Tibial nerve (tissue), 4 donors: ENCODE data around the gene SPATA33. TPM values are rescaled to one million over a fixed set of nuclear protein-coding genes. Genes with fewer than 3 reads are reported as not detected.
"Not testable (repeated sequence)": the region's sequence is repeated elsewhere in the genome, so short reads cannot be mapped to it uniquely, and the experiment has no call there.

ENCODE experiments used
- DNase-seq, 2 donors: peaks; one replicate each; pipeline ENCODE4 v3.0.0-alpha.2; 2019; ENCODE audit warnings: low spot score in 2 of 2
- H3K27ac ChIP-seq, 4 donors: fragments of 200-600 bp; sonication (generic) in 3 of 4; one replicate each; pipeline ENCODE4 v1.5.1; 2017 to 2019; ENCODE audit warnings: mild to moderate bottlenecking in 1 of 4
- H3K27me3 ChIP-seq, 2 donors: fragments of 200-600 bp; sonication (generic) in 1 of 2; one replicate each; pipeline versions ENCODE4 v1.5.1 to v1.6.0; 2017 to 2019
- H3K36me3 ChIP-seq, 3 donors: fragments of 200-600 bp; sonication (generic); one replicate each; pipeline ENCODE4 v1.5.1; 2018 to 2019
- H3K4me1 ChIP-seq, 4 donors: fragments of 200-600 bp; sonication (generic) in 3 of 4; one replicate each; pipeline ENCODE4 v1.5.1; 2017 to 2019
- H3K4me3 ChIP-seq, 4 donors: fragments of 200-600 bp; sonication (generic) in 3 of 4; one replicate each; pipeline ENCODE4 v1.5.1; 2017 to 2019; ENCODE audit warnings: mild to moderate bottlenecking in 1 of 4, moderate library complexity in 1 of 4
- H3K9me3 ChIP-seq, 4 donors: fragments of 200-600 bp; sonication (generic) in 3 of 4; one replicate each; pipeline ENCODE4 v1.5.1; 2017 to 2019
- CTCF ChIP-seq, 5 experiments: fragments of 200-600 bp in 3 of 5; fragments of 450-650 bp in 2 of 5; sonication (generic) in 3 of 5; IDR thresholded peaks; one replicate each; pipeline ENCODE4 v1.5.1; 2016 to 2019; ENCODE audit warnings: antibody characterized with exemption in 5 of 5, mild to moderate bottlenecking in 3 of 5, moderate library complexity in 2 of 5
- EP300 ChIP-seq, 2 donors: sonication (generic); formaldehyde crosslinking; IDR thresholded peaks; one replicate each; pipeline ENCODE4 v1.6.1; 2017; ENCODE audit warnings: antibody characterized with exemption in 2 of 2, mild to moderate bottlenecking in 1 of 2
- POLR2A ChIP-seq, 2 donors: fragments of 450-650 bp; IDR thresholded peaks; one replicate each; pipeline ENCODE4 v1.6.1; 2017; ENCODE audit warnings: antibody characterized with exemption in 2 of 2, mild to moderate bottlenecking in 2 of 2, moderate library complexity in 2 of 2
- WGBS, 2 donors: methylation state at CpG; one replicate each; pipeline ENCODE4 v1.1.5; 2018; 5-methylcytosine and 5-hydroxymethylcytosine counted together
- total RNA-seq, 4 donors: library from RNA; depleted of rRNA; stranded (reverse); fragments of >200 nt; gene quantifications; one replicate each; pipeline ENCODE4 v1.1.0, GENCODE V29; 2016

Gene SPATA33
- total RNA-seq, 4 donors from 2014 or later: 4.8 to 9.0 (median 7.2) TPM

GRCh38 chr16:89691986-89692569 is 34.4 kb downstream of the SPATA33 start:
- Histone ChIP-seq H3K27ac (no peak overlapping the region), H3K27me3 (no peaks in the 10 kb centered on the region), H3K9me3 (no peaks in the 10 kb centered on the region), H3K36me3 (peaks cover 2 to 71% (median 6%) of the 10 kb centered on the region in 3 donors), H3K4me3 (no peak overlapping the region), H3K4me1 (peaks cover 0 to 8% (median 4%) of the 10 kb centered on the region in 4 donors)
- TF ChIP-seq EP300 (IDR thresholded peaks at IDR 0.05) (no peak), CTCF (IDR thresholded peaks at IDR 0.05) (no peak), POLR2A (IDR thresholded peaks at IDR 0.05) (no peak)
- DNase-seq: no peak
- WGBS, 2 donors: 82 to 83% methylated on average over 7 to 13 of the region's 13 CpGs

- no peaks in the 10 kb centered on the region for H3K9me3 ChIP-seq
- 88 to 97% methylated on average over 11 of the region's 11 CpGs for WGBS, 2 donors
- no peaks in the 10 kb centered on the region for H3K4me1 ChIP-seq
- H3K4me3 ChIP-seq: no peak overlapping the region
- TF ChIP-seq EP300 (IDR thresholded peaks at IDR 0.05) (no peak), POLR2A (IDR thresholded peaks at IDR 0.05) (no peak), CTCF (IDR thresholded peaks at IDR 0.05) (no peak)
- no peak for DNase-seq
- H3K36me3 ChIP-seq: peaks cover 2 to 82% (median 10%) of the 10 kb centered on the region in 3 donors
- H3K27me3 ChIP-seq: no peaks in the 10 kb centered on the region
- H3K27ac ChIP-seq: no peak overlapping the region
Observed at GRCh38 chr16:89693289-89693731, 35.7 kb downstream of the SPATA33 start.

GRCh38 chr16:89693931-89694783 is 36.5 kb downstream of the SPATA33 start:
- H3K9me3 ChIP-seq: no peaks in the 10 kb centered on the region
- no peaks in the 10 kb centered on the region for H3K4me1 ChIP-seq
- 83% methylated on average over 18 to 28 of the region's 32 CpGs for WGBS, 2 donors
- H3K4me3 ChIP-seq: no peak overlapping the region
- H3K27ac ChIP-seq: no peak overlapping the region
- H3K36me3 ChIP-seq: peaks cover 2 to 82% (median 10%) of the 10 kb centered on the region in 3 donors
- TF ChIP-seq CTCF (IDR thresholded peaks at IDR 0.05) (no peak), POLR2A (IDR thresholded peaks at IDR 0.05) (no peak)
- DNase-seq: no peak
- H3K27me3 ChIP-seq: no peaks in the 10 kb centered on the region

GRCh38 chr16:89694784-89695085 is 37.1 kb downstream of the SPATA33 start:
- H3K36me3 ChIP-seq: peaks cover 2 to 82% (median 10%) of the 10 kb centered on the region in 3 donors
- H3K27ac ChIP-seq, H3K9me3 ChIP-seq, H3K4me1 ChIP-seq, H3K27me3 ChIP-seq, H3K4me3 ChIP-seq, DNase-seq: not testable (repeated sequence)
- 81 to 88% methylated on average over 15 to 23 of the region's 23 CpGs for WGBS, 2 donors

GRCh38 chr16:89695086-89695874 is 37.6 kb downstream of the SPATA33 start:
- Histone ChIP-seq H3K4me3 (no peak overlapping the region), H3K27ac (no peak overlapping the region), H3K27me3 (no peaks in the 10 kb centered on the region), H3K9me3 (no peaks in the 10 kb centered on the region), H3K36me3 (peaks cover 2 to 79% (median 10%) of the 10 kb centered on the region in 3 donors), H3K4me1 (peaks cover 0 to 9% (median 7%) of the 10 kb centered on the region in 4 donors)
- DNase-seq: no peak
- no peak for TF ChIP-seq POLR2A (IDR thresholded peaks at IDR 0.05)
- no peak for TF ChIP-seq CTCF (IDR thresholded peaks at IDR 0.05)
- no peak for TF ChIP-seq EP300 (IDR thresholded peaks at IDR 0.05)
- 77 to 80% methylated on average over 15 to 27 of the region's 31 CpGs for WGBS, 2 donors
